HG03108 (cell line): ENCODE data around the gene RAB27A.
"Not testable (repeated sequence)": the region's sequence is repeated elsewhere in the genome, so short reads cannot be mapped to it uniquely, and the experiment has no call there.

Source experiments
- ATAC-seq: cut with Tn5 transposase; IDR thresholded peaks from one replicate; pipeline ENCODE4 v1.9.1; 2021; ENCODE audit warnings: moderate library complexity; ENCODE audit not compliant: unreplicated experiment

Gene RAB27A

GRCh38 chr15:55282284-55282833 is 7.3 kb downstream of the RAB27A start:
- no peak for ATAC-seq

GRCh38 chr15:55281517-55282228 is 7.9 kb downstream of the RAB27A start:
- ATAC-seq, result no peak

GRCh38 chr15:55280589-55280988 is 9.0 kb downstream of the RAB27A start:
- not testable (repeated sequence) for ATAC-seq

- peak; percentile 81 for ATAC-seq
Observed at GRCh38 chr15:55279746-55280351, 9.8 kb downstream of the RAB27A start.

GRCh38 chr15:55279100-55279745 is 10.4 kb downstream of the RAB27A start:
- no peak for ATAC-seq

- no peak for ATAC-seq
Observed at GRCh38 chr15:55277715-55278114, 11.9 kb downstream of the RAB27A start.

GRCh38 chr15:55277116-55277564 is 12.5 kb downstream of the RAB27A start:
- peak; percentile 43 for ATAC-seq

GRCh38 chr15:55276324-55276723 is 13.3 kb downstream of the RAB27A start:
- ATAC-seq, result no peak

- ATAC-seq, result no peak
Observed at GRCh38 chr15:55270291-55270690, 19.3 kb downstream of the RAB27A start.

GRCh38 chr15:55268176-55268695 is 21.4 kb downstream of the RAB27A start:
- no peak for ATAC-seq

- peak; percentile 98 for ATAC-seq
Observed at GRCh38 chr15:55267401-55268175, 22.0 kb downstream of the RAB27A start.

GRCh38 chr15:55266547-55266946 is 23.1 kb downstream of the RAB27A start:
- ATAC-seq, result no peak

- ATAC-seq, result no peak
Observed at GRCh38 chr15:55260562-55261131, 29.0 kb downstream of the RAB27A start.

- no peak for ATAC-seq
Observed at GRCh38 chr15:55257938-55258337, 31.7 kb downstream of the RAB27A start.

GRCh38 chr15:55257012-55257670 is 32.5 kb downstream of the RAB27A start:
- ATAC-seq, result no peak

- ATAC-seq, result no peak
Observed at GRCh38 chr15:55256281-55257011, 33.2 kb downstream of the RAB27A start.

- peak; percentile 47 for ATAC-seq
Observed at GRCh38 chr15:55255714-55256113, 33.9 kb downstream of the RAB27A start.

GRCh38 chr15:55254916-55255679 is 34.5 kb downstream of the RAB27A start:
- no peak for ATAC-seq
